Measurements from ENCODE around the gene TOB2.
A peak's percentile ranks its signal among the peaks of the same experiment; 100 is the strongest.
"Not testable (repeated sequence)": the region's sequence is repeated elsewhere in the genome, so short reads cannot be mapped to it uniquely, and the experiment has no call there.

The TOB2 gene

DNA sequence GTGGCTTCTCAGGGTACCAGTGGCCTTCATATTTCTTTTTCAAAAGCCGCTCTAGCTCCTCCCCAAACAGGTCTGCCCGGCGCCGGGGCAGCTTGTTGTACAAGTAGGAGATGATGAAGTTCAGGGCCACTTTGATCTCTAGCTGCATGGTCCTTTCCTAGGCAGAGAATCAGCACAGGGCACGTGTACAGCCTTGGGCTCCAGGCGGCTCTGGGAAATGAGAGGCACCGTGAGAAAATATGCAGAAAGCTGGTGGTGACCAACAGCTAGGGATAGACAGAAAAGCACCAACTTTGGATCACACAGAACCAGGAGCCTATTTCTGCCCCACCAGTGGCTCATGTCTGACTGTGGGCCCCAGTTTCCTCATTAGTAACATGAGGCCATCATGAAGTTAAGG is 9.4 kb downstream of the TOB2 start:
- Histone ChIP-seq H3K4me3 (no peak overlapping the region), H3K9ac (no peak overlapping the region; a peak in 1 of 22 replicates), H3K36me3 (peaks cover 69 to 100% (median 93%) of the 10 kb centered on the region in 11 experiments), H3K27ac (no peak overlapping the region), H3K9me3 (replicated peaks in 1 of 11) (no peaks in the 10 kb centered on the region), H3K27me3 (no peaks in the 10 kb centered on the region), H4K20me1 (peaks cover 94 to 100% (median 98%) of the 10 kb centered on the region in 11 experiments), H3K4me2 (no peak overlapping the region), H3K4me1 (peaks cover 26 to 36% (median 33%) of the 10 kb centered on the region in 10 experiments)
- no peak for TF ChIP-seq Cebpa-rat (IDR thresholded peaks at IDR 0.05)

GRCh38 chr22:41436322-41437113 is 10.1 kb downstream of the TOB2 start:
- no peak for TF ChIP-seq Cebpa-rat (IDR thresholded peaks at IDR 0.05)
- Histone ChIP-seq H4K20me1 (peaks cover 94 to 100% (median 98%) of the 10 kb centered on the region in 11 experiments), H3K9me3 (replicated peaks in 1 of 11) (no peaks in the 10 kb centered on the region), H3K36me3 (peaks cover 69 to 100% (median 95%) of the 10 kb centered on the region in 11 experiments), H3K4me3 (no peak overlapping the region), H3K27me3 (no peaks in the 10 kb centered on the region), H3K27ac (no peak overlapping the region), H3K4me2 (no peak overlapping the region), H3K4me1 (peaks cover 21 to 31% (median 27%) of the 10 kb centered on the region in 10 experiments), H3K9ac (no peak overlapping the region; a peak in 2 of 22 replicates)

DNA sequence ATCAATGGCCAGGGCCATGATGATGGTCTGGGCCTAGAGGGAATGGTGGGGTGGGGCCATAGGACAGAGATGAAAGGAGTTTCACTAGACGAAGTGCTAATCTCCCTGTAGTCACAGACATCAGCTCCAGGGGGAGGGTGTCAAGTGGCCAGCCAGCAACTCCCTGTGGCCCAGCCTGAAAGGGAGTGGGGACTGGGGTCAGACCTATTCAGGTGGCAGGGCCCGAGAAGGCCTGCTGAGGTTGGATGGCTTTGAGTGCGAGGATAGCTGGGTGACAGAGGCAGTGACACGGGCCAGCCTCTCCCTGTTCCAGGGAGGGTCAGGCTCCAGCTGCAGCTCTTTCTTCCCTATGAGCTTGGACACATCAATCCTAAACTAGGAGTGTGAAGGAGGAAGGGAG is 11.0 kb downstream of the TOB2 start:
- H3K4me2 ChIP-seq = no peak overlapping the region
- H3K36me3 ChIP-seq = peaks cover 65 to 100% (median 92%) of the 10 kb centered on the region in 11 experiments
- no peaks in the 10 kb centered on the region for H3K27me3 ChIP-seq
- peak overlapping the region in 2 of 11 experiments; percentile 13 to 19; a peak in 1 of 22 replicates for H3K9ac ChIP-seq
- no peaks in the 10 kb centered on the region for H3K9me3 ChIP-seq (replicated peaks in 1 of 11)
- H3K27ac ChIP-seq = no peak overlapping the region
- no peak for TF ChIP-seq Cebpa-rat (IDR thresholded peaks at IDR 0.05)
- H3K4me1 ChIP-seq = peaks cover 18 to 21% (median 20%) of the 10 kb centered on the region in 10 experiments
- H4K20me1 ChIP-seq = peaks cover 89 to 100% (median 98%) of the 10 kb centered on the region in 11 experiments
- H3K4me3 ChIP-seq = no peak overlapping the region

DNA sequence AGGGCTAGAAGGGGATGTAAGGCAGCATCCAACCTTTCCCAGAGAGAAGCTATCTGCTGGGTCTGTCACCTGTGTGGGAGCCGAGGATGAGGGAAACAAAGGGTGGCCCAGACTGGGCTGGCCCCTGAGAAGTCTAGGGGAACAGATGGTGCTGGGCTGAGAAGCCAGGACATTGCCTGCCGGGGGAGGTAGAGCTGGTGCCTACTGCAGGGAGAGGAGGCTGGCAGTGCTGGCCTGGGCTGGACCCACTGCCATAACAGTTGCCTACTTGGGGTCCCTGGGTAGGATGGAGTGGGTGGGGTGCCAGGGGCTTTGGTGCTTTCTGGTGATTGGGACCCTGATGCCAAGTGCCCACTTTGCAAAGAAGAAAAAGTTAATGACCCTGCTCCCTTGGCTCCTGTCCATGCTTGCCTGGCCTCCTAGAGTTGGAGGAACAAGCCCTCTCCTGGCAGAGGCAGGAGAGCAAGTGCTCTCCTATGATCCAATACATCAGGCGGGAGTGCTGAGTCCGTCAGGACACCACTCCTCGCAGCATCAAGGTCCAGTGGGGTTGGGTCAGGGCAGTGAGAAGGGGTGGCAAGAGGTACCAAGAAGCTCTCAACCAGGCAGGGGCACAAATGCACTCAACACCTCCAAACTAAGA is 12.1 kb downstream of the TOB2 start:
- H4K20me1 ChIP-seq = peaks cover 80 to 99% (median 94%) of the 10 kb centered on the region in 11 experiments
- H3K36me3 ChIP-seq = peaks cover 64 to 91% (median 83%) of the 10 kb centered on the region in 11 experiments

DNA sequence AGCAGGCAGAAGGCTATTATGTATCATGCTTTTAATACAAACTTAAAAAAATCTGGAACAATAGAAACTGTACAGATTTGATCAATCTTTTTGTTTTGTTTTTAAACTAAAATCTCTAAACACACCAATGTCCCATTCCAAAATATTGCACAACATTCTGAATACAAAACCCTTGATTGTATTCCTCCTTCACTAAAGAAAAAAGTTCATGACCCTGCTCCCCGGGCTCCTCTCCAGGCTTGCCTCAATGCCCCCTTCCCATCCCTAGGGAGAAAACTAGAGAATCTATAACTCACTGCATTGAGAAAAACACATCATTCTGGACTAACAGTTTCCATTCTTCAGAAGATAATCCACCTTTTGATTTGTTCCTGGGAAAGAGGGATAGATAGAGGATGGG is 13.1 kb downstream of the TOB2 start:
- Histone ChIP-seq H3K36me3 (peaks cover 64 to 84% (median 76%) of the 10 kb centered on the region in 11 experiments), H4K20me1 (peaks cover 70 to 96% (median 87%) of the 10 kb centered on the region in 11 experiments)
- not testable (repeated sequence) for H3K27ac ChIP-seq; H3K9me3 ChIP-seq (replicated peaks in 1 of 11); H3K27me3 ChIP-seq; H3K4me2 ChIP-seq; H3K4me1 ChIP-seq; H3K9ac ChIP-seq; H3K4me3 ChIP-seq
- TF ChIP-seq Cebpa-rat (IDR thresholded peaks at IDR 0.05) = 0 out of 22 replicates have a peak, but pooled peaks of 1 of the 11 experiments have one; percentile 8

More for the DNA sequence above, 12.1 kb downstream of the TOB2 start:
- not testable (repeated sequence) for H3K4me3 ChIP-seq; H3K9me3 ChIP-seq (replicated peaks in 1 of 11); H3K27me3 ChIP-seq; H3K4me2 ChIP-seq; H3K27ac ChIP-seq
- peaks cover 7 to 10% (median 9%) of the 10 kb centered on the region in 10 experiments; a peak in 19 of 20 replicates for H3K4me1 ChIP-seq
- H3K9ac ChIP-seq = peak overlapping the region in 2 of 11 experiments; percentile 8 to 24; a peak in 2 of 22 replicates

- H3K4me3 ChIP-seq = no peak overlapping the region
- no peaks in the 10 kb centered on the region for H3K4me1 ChIP-seq
- TF ChIP-seq Cebpa-rat (IDR thresholded peaks at IDR 0.05) = no peak
- peaks cover 54 to 80% (median 65%) of the 10 kb centered on the region in 11 experiments for H3K36me3 ChIP-seq
- H3K9ac ChIP-seq = no peak overlapping the region
- H3K4me2 ChIP-seq = no peak overlapping the region
- H3K9me3 ChIP-seq (replicated peaks in 1 of 11) = no peaks in the 10 kb centered on the region
- peaks cover 52 to 81% (median 69%) of the 10 kb centered on the region in 11 experiments for H4K20me1 ChIP-seq
- H3K27me3 ChIP-seq = no peaks in the 10 kb centered on the region
- H3K27ac ChIP-seq = no peak overlapping the region
Observed at GRCh38 chr22:41431656-41432055, 14.9 kb downstream of the TOB2 start.

- Histone ChIP-seq H3K4me1 (peaks cover 0 to 9% (median 0%) of the 10 kb centered on the region in 10 experiments; a peak in 3 of 20 replicates), H3K36me3 (peaks cover 39 to 78% (median 55%) of the 10 kb centered on the region in 11 experiments), H3K4me3 (no peak overlapping the region), H3K9me3 (replicated peaks in 1 of 11) (no peaks in the 10 kb centered on the region), H3K27ac (no peak overlapping the region), H4K20me1 (peaks cover 35 to 69% (median 52%) of the 10 kb centered on the region in 11 experiments), H3K9ac (no peak overlapping the region), H3K27me3 (no peaks in the 10 kb centered on the region), H3K4me2 (no peak overlapping the region)
- no peak for TF ChIP-seq Cebpa-rat (IDR thresholded peaks at IDR 0.05)
Observed at GRCh38 chr22:41429951-41430332, 16.7 kb downstream of the TOB2 start.

DNA sequence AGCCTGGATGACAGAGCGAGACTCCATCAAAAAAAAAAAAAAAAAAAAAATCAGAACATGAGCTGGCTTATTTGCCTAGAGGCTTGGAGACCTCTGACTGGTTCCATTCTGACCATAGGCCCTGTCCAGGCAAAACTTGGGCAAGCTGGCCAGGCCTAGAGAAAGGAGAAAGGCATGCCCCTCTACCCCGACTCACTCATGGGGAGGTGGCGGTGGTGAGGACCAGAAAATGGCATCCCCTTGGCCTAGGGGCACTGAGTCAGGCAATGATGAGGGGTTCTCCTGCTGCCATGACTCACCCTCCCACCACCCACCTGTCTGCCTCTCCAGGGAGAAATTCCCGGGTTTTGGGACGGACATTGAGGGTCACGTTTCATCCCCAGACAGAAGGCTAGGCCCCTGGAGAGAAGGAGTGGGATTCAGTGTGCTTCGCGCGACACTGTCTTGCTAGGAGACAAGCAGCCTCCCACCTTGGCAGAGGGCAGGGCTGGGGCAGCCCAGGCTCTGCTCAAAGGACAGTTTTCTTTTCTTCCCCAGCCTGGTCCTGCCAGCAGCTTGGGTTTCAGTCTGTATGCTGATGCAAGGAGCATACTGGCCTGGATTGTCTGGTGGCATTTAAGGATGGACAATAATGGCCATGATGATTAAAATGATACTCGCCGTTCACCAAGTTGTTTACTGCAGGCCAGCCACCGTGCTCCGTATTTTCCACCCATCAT is 17.2 kb downstream of the TOB2 start:
- peaks cover 0 to 9% (median 0%) of the 10 kb centered on the region in 10 experiments; a peak in 3 of 20 replicates for H3K4me1 ChIP-seq
- no peak overlapping the region for H3K9ac ChIP-seq
- H3K27ac ChIP-seq = no peak overlapping the region
- H4K20me1 ChIP-seq = peaks cover 29 to 63% (median 46%) of the 10 kb centered on the region in 11 experiments
- H3K4me2 ChIP-seq = no peak overlapping the region
- TF ChIP-seq Cebpa-rat (IDR thresholded peaks at IDR 0.05) = no peak
- peaks cover 34 to 78% (median 53%) of the 10 kb centered on the region in 11 experiments for H3K36me3 ChIP-seq
- no peaks in the 10 kb centered on the region for H3K9me3 ChIP-seq (replicated peaks in 1 of 11)
- no peak overlapping the region for H3K4me3 ChIP-seq
- H3K27me3 ChIP-seq = no peaks in the 10 kb centered on the region

Measured in BLaER1 treated with 17β-estradiol and CSF1 and Interleukin-3, amounts not matched to agents 10 nM and 100 nM (cell line).